GM23248 (cell line): Measurements from ENCODE around the gene SPACA7.

Experiments used
- EZH2 ChIP-seq: fragments of 200-600 bp; sonication (generic); IDR thresholded peaks from 2 replicates; pipeline ENCODE4 v1.6.1; 2018; ENCODE audit warnings: antibody characterized with exemption, mild to moderate bottlenecking; ENCODE audit not compliant: insufficient read depth, poor library complexity, severe bottlenecking
- EZH2phosphoT487 ChIP-seq: fragments of 200-600 bp; sonication (generic); IDR thresholded peaks from 2 replicates; pipeline ENCODE4 v1.6.1; 2018; ENCODE audit warnings: antibody characterized with exemption, moderate library complexity, mild to moderate bottlenecking, low read depth; ENCODE audit not compliant: insufficient read depth

DNA sequence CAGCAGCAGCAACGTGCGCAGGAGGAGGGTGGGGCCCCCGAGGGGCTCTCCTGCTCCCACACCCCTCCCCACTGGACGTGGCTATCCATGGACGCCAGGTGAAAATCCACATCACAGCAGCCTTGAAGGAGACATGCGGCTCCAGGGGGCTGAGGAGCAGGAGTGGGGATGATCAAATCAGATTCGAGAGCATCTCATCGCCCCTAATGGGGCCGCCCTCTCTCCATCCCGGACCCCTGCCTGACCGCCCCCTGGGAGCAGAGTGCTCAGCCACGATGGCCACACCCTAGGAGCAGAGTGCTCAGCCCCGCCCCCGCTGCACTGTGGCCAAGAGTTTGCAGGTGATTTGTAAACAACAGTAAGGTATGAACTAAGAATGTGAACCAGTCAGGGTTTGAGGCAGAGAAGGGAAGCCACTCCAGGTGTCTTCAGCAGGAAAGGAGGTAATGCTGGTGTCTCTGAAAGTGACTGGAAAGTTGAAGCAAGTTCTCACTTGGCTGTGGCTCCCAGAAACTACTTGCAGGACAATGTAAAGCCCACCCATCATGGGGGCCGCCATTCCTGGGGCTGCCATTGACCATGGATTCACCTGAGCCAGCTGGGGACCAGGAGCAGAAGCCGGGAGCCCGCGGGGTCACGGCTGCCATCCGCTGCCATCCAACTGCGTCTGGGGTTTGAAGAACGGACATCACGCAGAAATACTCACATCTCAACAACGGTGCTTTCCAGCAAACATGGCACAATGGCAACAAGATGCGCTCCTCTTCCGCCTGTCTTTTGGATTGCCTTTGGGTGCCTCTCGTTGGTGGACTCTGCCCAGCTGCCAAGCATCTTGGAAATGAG, 71.8 kb downstream of the SPACA7 start:
- TF ChIP-seq EZH2 (no peak), EZH2phosphoT487 (no peak)
